Neuron (in vitro differentiated cells): Measurements from ENCODE around the gene DOCK11.

Source experiments
- H2AFZ ChIP-seq: one replicate; pipeline ENCODE4 v1.6.1; 2013; ENCODE audit warnings: low read depth, mild to moderate bottlenecking, inconsistent platforms, low read length, moderate library complexity
- H3K27me3 ChIP-seq: one replicate; pipeline ENCODE4 v1.6.1; 2013; ENCODE audit warnings: low read length; ENCODE audit not compliant: insufficient read depth
- H3K36me3 ChIP-seq: one replicate; pipeline ENCODE4 v1.6.1; 2013; ENCODE audit warnings: low read length; ENCODE audit not compliant: insufficient read depth
- H3K4me1 ChIP-seq: one replicate; pipeline ENCODE4 v1.6.1; 2013; ENCODE audit warnings: low read length; ENCODE audit not compliant: insufficient read depth
- H3K4me3 ChIP-seq: 2 replicates; pipeline ENCODE4 v1.5.1; 2013; ENCODE audit warnings: mild to moderate bottlenecking, low read length, moderate library complexity
- H3K9me3 ChIP-seq: one replicate; pipeline ENCODE4 v1.6.1; 2013; ENCODE audit warnings: low read length

Gene DOCK11

DNA sequence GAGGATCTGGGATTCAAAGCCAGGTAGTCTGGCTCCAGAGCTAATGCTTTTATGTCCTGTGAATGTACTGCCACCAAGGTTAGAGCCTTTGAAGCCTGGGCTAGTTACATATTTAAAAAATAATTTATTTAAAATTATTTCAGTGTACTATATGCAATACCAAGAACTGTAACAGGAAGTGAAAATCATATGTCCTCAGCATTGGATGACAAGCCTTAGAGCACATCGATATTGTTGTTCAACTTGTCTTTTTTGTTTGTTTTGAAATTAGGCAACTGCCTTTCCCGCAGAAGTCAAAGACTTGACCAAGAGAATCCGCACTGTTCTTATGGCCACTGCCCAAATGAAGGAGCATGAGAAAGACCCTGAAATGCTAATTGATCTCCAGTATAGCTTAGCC is 158.7 kb downstream of the DOCK11 start:
- Histone ChIP-seq H3K4me3 (no peak overlapping the region), H3K4me1 (no peaks in the 10 kb centered on the region), H3K27me3 (no peaks in the 10 kb centered on the region), H2AFZ (no peak overlapping the region), H3K36me3 (peaks cover 1% of the 10 kb centered on the region), H3K9me3 (no peaks in the 10 kb centered on the region)

DNA sequence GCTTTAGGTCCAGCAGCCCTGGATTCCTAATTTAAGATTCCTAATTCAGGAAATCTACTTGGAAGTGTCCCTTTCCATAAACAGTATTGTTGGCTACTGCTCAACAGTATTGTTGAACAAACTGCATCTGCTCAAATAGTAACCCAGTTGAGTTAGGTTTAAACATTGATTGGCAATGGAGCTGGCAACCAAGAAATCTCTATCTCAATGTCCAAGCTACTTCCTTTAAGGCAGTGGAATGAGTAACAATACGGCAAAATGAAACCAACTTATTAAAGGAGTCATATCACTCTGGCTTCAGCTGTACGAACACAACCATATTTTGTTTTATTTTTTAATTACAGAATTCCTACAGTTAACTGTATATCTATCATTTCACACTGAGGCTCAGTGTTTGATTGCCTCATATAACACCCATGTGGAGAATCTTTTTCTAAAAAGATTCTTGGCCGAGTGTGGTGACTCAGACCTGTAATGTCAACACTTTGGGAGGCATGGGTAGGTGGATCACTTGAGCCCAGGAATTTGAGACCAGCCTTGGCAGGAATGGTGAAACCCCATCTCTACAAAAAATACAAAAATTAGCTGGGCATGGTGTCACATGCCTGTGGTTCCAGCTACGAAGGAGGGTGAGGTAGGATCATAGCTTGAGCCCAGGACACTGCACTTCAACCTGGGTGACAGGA is 160.1 kb downstream of the DOCK11 start:
- Histone ChIP-seq H3K27me3 (no peaks in the 10 kb centered on the region), H2AFZ (no peak overlapping the region), H3K9me3 (no peaks in the 10 kb centered on the region), H3K4me3 (no peak overlapping the region), H3K4me1 (no peaks in the 10 kb centered on the region), H3K36me3 (peaks cover 1% of the 10 kb centered on the region)

DNA sequence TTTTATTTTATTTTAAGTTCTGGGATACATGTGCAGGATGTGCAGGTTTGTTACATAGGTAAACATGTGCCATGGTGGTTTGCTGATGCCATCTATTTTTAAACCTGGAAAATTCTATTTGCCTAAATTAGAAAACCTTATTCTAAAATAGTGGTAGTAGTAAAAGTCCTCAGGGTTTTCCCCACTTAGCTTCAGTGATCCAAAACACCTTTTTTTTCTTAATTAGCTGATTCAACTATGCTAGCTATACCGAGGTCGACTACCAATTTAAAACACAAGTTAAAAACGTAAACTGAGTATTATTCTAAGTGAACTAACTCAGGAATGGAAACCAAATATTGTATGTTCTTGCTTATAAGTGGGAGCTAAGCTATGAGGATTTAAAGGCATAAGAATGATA is 161.8 kb downstream of the DOCK11 start:
- Histone ChIP-seq H3K4me3 (no peak overlapping the region), H3K27me3 (no peaks in the 10 kb centered on the region), H3K36me3 (peaks cover 1% of the 10 kb centered on the region), H3K9me3 (no peaks in the 10 kb centered on the region), H2AFZ (no peak overlapping the region), H3K4me1 (no peaks in the 10 kb centered on the region)

DNA sequence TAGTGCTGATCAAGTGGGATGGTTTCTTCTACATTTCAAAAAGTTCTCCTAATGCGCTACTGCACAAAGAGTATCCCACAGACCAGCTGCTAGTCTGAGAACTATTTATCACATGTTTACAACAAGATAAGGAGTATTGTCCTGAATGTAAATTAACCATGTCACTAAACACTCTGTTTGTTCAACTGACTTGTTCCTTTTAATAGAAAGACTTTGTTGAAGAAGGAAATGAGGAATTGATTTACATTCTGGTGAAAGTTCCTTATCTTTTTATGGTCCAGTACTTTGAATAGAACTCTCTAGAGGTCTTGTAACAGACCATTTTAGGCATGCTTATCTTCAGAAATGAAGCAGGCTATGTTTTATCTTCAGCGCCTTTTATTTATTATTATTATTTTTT is 164.5 kb downstream of the DOCK11 start:
- Histone ChIP-seq H3K4me1 (no peaks in the 10 kb centered on the region), H3K27me3 (no peaks in the 10 kb centered on the region), H3K4me3 (no peak overlapping the region), H3K9me3 (no peaks in the 10 kb centered on the region), H3K36me3 (no peaks in the 10 kb centered on the region), H2AFZ (no peak overlapping the region)

DNA sequence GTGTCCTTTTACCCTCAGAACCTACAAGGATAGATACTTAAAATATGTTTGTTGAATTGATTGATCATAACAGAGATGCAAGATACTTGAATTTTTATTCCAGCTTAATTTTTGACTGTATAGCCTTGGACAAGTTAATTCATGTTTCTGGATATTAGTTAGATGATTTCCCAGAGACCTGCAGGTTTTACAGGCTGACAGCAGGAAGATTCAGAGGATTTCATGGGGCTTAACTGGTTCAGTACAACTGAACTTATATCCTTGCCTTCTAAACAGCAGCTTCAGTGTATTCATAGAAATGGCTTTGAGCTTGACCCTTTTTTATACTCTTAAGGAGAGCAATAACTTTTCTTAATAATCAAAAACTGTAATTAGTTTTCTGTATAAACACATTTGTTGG is 169.6 kb downstream of the DOCK11 start:
- H3K4me3 ChIP-seq: no peak overlapping the region
- no peaks in the 10 kb centered on the region for H3K9me3 ChIP-seq
- H3K4me1 ChIP-seq: no peaks in the 10 kb centered on the region
- no peaks in the 10 kb centered on the region for H3K27me3 ChIP-seq
- H2AFZ ChIP-seq: no peak overlapping the region
- H3K36me3 ChIP-seq: peaks cover 2% of the 10 kb centered on the region

DNA sequence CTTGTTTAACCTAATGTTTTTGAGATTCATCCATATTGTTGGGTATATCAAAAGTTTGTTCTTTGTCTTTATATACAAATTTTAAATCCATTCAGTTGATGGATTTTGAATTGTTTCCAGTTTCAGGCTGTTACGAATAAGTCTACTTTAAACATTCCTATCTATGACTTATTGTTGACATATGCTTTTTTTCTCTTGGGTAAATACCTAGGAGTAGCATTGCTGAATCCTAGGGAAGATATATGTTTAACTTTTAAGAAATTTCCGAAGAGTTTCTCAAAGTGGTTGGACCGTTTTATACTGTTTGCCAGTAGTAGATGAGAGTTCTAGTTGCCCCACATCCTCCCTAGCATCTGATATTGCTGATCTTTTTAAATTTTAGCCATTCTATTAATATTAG is 170.9 kb downstream of the DOCK11 start:
- Histone ChIP-seq H3K4me1 (no peaks in the 10 kb centered on the region), H3K36me3 (peaks cover 2% of the 10 kb centered on the region), H2AFZ (no peak overlapping the region), H3K27me3 (no peaks in the 10 kb centered on the region), H3K9me3 (no peaks in the 10 kb centered on the region), H3K4me3 (no peak overlapping the region)

DNA sequence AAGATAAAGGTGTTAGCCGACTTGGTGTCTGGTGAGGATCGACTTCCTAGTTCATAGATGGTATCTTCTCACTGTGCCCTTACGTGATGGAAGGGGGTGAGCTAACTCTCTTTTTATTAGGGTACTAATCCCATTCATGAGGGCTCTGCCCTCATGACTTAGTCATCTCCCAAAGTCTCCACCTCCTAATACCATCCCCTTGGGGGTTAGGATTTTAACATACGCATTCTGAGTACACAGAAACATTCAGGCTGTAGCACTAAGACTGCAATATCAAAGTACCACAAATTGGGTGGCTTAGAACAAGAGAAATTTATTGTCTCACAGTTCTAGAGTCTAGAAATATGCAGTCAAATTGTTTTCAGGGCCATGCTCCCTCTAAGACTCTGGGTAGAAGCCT is 173.8 kb downstream of the DOCK11 start:
- Histone ChIP-seq H3K9me3 (no peaks in the 10 kb centered on the region), H3K4me1 (no peaks in the 10 kb centered on the region), H3K4me3 (no peak overlapping the region), H3K36me3 (peaks cover 4% of the 10 kb centered on the region), H2AFZ (no peak overlapping the region), H3K27me3 (no peaks in the 10 kb centered on the region)

DNA sequence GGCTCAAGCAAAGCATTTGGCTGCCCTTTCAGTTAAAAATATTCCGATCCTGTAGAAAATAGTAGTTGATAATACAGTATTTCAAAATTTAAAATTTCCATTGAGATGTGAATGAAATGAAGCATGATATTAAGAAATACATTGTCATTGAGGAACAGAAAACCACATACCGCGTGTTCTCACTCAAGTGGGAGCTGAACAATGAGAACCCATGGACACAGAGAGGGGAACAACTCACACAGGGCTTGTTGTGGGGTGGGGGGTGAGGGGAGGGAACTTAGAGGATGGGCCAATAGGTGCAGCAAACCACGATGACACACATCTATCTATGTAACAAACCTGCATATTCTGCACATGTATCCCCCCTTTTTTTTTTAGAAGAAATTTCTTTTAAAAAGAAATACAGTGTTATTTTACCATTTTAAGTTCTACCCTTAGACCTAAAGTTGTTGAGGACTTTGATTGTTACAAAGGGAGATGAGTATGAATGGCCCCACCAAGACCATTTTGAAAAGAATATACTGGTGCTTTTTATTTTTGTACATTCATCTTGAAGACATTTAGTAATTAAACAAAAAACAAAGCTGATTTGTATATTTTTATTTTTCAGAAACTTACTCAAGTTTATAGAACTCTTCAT is 179.8 kb downstream of the DOCK11 start:
- peaks cover 2% of the 10 kb centered on the region for H3K36me3 ChIP-seq

DNA sequence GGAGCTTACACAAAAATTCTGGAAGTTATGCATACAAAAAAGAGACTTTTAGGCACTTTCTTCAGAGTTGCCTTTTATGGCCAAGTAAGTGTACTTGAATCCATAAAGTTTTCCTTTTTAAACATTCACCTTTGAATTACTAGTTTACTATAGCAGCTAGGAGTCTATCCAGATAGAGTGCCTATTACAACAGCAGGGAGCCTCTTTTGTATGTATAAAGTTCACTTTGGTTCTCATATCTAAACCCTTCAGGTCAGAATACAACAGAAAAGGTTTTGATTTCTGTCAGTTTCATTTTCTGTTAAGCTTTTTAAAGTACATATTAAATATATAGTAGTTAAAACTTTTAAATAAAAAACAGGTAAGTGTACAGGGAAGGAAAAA is 180.3 kb downstream of the DOCK11 start:
- Histone ChIP-seq H3K36me3 (peaks cover 2% of the 10 kb centered on the region), H3K27me3 (no peaks in the 10 kb centered on the region), H3K4me3 (no peak overlapping the region), H2AFZ (no peak overlapping the region), H3K9me3 (no peaks in the 10 kb centered on the region), H3K4me1 (no peaks in the 10 kb centered on the region)

More for the DNA sequence above, 179.8 kb downstream of the DOCK11 start:
- no peaks in the 10 kb centered on the region for H3K27me3 ChIP-seq
- H3K4me1 ChIP-seq: no peaks in the 10 kb centered on the region
- H3K9me3 ChIP-seq: no peaks in the 10 kb centered on the region
- H3K4me3 ChIP-seq: no peak overlapping the region
- H2AFZ ChIP-seq: no peak overlapping the region

DNA sequence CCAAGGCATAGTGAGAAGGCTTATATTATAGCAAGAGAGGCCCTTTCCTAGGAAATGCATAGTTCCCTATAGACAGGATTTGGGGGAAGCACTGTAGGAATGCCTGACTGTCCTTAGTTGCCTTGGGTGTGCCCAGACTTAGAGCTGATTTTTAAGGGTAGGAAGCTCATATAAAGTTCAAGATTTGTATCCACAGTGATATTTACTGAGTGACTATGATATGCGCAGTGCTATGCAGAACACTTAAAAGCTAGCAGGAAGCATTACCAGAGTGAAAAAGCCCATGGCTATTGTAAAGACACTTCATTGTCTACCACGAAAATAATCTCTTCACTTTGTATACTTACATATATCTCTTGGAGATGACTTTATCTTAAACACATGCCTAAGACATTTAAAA is 181.7 kb downstream of the DOCK11 start:
- no peaks in the 10 kb centered on the region for H3K9me3 ChIP-seq
- peaks cover 2% of the 10 kb centered on the region for H3K36me3 ChIP-seq
- H3K27me3 ChIP-seq: no peaks in the 10 kb centered on the region
- no peak overlapping the region for H2AFZ ChIP-seq
- no peak overlapping the region for H3K4me3 ChIP-seq
- no peaks in the 10 kb centered on the region for H3K4me1 ChIP-seq

DNA sequence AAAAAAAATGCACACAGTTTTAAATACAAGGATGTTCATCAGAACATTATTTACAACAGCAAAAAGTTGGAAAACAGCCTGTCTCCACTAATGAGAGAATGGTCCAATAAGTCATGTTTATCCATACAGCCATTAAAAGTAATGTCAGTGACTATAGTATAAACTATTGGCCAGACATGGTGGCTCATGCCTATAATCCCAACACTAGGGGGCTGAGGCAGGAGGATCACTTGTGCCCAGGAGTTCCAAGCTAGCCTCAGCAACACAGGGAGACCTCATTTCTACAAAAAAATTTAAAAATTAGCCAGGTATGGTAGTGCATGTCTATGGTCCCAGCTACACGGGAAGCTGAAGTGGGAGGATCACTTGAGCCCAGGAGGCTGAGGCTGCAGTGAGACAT is 183.7 kb downstream of the DOCK11 start:
- Histone ChIP-seq H2AFZ (no peak overlapping the region), H3K36me3 (no peaks in the 10 kb centered on the region), H3K4me3 (no peak overlapping the region), H3K27me3 (no peaks in the 10 kb centered on the region), H3K4me1 (no peaks in the 10 kb centered on the region), H3K9me3 (no peaks in the 10 kb centered on the region)

DNA sequence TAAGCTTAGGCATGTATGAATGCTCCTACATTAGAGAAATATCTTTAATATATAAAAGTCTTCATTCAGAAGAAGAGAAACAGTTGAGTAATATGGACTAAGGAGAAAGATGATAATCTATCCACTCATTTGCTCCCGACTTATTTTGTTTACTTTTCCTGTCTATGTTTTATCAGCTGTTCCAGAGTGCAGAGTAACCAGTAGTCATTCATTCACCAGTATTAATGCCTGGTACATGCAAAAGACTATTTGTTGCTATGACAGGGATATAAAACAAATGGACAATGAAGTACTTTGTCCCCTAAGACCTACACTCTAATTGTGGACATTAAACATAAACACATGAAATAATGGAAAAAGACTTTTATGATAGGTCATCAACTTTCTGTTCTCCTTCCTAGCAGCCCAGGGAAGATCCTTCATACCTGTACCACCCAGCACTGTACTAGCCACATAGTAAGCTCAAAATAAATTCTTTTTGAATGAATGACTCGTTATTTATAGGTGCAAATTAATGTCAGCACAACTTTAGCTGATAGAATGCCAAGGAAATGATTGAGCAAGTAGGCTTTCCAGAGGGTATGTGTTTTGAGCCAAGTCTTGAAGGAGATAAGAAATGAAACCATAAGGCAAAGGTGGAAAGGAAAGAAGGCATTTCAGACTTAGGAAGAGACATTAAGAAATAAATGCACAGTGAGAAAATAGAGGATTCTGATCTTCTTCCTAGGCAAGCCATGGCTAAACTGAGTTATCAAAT is 186.8 kb downstream of the DOCK11 start:
- peaks cover 2% of the 10 kb centered on the region for H3K36me3 ChIP-seq
- no peak overlapping the region for H3K4me3 ChIP-seq
- H3K27me3 ChIP-seq: no peaks in the 10 kb centered on the region
- H3K4me1 ChIP-seq: no peaks in the 10 kb centered on the region
- no peaks in the 10 kb centered on the region for H3K9me3 ChIP-seq
- H2AFZ ChIP-seq: no peak overlapping the region

DNA sequence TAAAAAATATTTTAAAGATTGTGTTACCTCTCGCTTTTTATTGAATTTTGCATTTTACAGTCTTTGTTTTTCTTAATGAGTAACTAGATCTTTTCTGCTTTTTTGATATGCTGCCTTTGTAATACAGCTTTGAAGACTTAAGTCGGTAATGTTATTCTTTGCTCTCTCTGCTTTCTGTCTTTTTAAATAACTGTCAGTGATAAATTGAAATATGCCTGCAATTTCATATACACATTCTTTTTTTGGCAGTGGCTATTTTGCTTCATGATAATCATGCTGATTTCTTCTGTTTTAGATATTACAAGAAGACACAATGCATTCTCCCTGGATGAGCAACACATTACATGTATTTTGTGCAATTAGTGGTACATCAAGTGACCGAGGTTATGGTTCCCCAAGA is 189.8 kb downstream of the DOCK11 start:
- H2AFZ ChIP-seq: no peak overlapping the region
- H3K4me3 ChIP-seq: no peak overlapping the region
- no peaks in the 10 kb centered on the region for H3K4me1 ChIP-seq
- no peaks in the 10 kb centered on the region for H3K9me3 ChIP-seq
- no peaks in the 10 kb centered on the region for H3K27me3 ChIP-seq
- H3K36me3 ChIP-seq: peaks cover 2% of the 10 kb centered on the region
